OCI-LY7 (cell line): ENCODE data around the gene RAPGEF3.

ENCODE experiments used
- CTCF ChIP-seq: fragments of 200-600 bp; sonication (generic); conservative IDR thresholded peaks from 2 replicates; pipeline ENCODE4 v1.5.1; 2014; ENCODE audit warnings: mild to moderate bottlenecking, antibody characterized with exemption, low read length, moderate library complexity, mixed read lengths
- EZH2phosphoT487 ChIP-seq: fragments of 200-600 bp; sonication (generic); IDR thresholded peaks from 2 replicates; pipeline ENCODE4 v1.6.1; 2018; ENCODE audit warnings: low read depth, borderline replicate concordance, mild to moderate bottlenecking, mixed run types, antibody characterized with exemption, low read length, moderate library complexity, mixed read lengths

GRCh38 chr12:47778881-47779280 lies 20.2 kb upstream of the RAPGEF3 start:
- TF ChIP-seq CTCF = no peak
- no peak for TF ChIP-seq EZH2phosphoT487
